CD4-positive, CD25-positive, alpha-beta regulatory T cell (primary cell): ENCODE results near the gene SH3BGR. TPM values are rescaled to one million over a fixed set of nuclear protein-coding genes. Genes with fewer than 3 reads are reported as not detected.

Experiments
- ATAC-seq, 2 donors: fragments of 150-1000 bp; cut with Tn5 transposase; one replicate each; pipeline ENCODE4 v1.10.0; 2021; ENCODE audit warnings: low read depth in 2 of 2, moderate number of reproducible peaks in 2 of 2, moderate library complexity in 1 of 2
- DNase-seq, 3 donors: peaks; one replicate each; pipeline versions ENCODE4 v3.0.0 to v3.0.0-alpha.2; 2012 to 2022; ENCODE audit warnings: mixed read lengths in 1 of 3
- H3K27ac ChIP-seq: one replicate; pipeline ENCODE4 v1.7.0; 2013; ENCODE audit warnings: mild to moderate bottlenecking, low read length; ENCODE audit not compliant: insufficient read depth, poor library complexity, severe bottlenecking
- H3K27me3 ChIP-seq: one replicate; pipeline ENCODE4 v1.7.0; 2013; ENCODE audit warnings: low read length; ENCODE audit not compliant: control insufficient read depth, insufficient read depth
- H3K36me3 ChIP-seq: one replicate; pipeline ENCODE4 v1.7.0; 2013; ENCODE audit warnings: mild to moderate bottlenecking, low read length, moderate library complexity; ENCODE audit not compliant: control insufficient read depth, insufficient read depth
- H3K4me1 ChIP-seq: 2 replicates; pipeline ENCODE4 v1.7.0; 2013; ENCODE audit warnings: mild to moderate bottlenecking, low read length; ENCODE audit not compliant: insufficient read depth, control insufficient read depth, poor library complexity, severe bottlenecking
- H3K4me3 ChIP-seq: one replicate; pipeline ENCODE4 v1.7.0; 2013; ENCODE audit warnings: low read depth, mild to moderate bottlenecking, low read length, moderate library complexity
- H3K9me3 ChIP-seq, 2 experiments: 1 replicate in 1 of 2; 2 replicates in 1 of 2; pipeline ENCODE4 v1.7.0; 2013; ENCODE audit warnings: low read length in 2 of 2, mild to moderate bottlenecking in 1 of 2, moderate library complexity in 1 of 2; ENCODE audit not compliant: control insufficient read depth in 2 of 2
- H3K27ac Mint-ChIP-seq, 3 donors: one replicate each; pipeline ENCODE4 v1.8.0; 2020 to 2022; ENCODE audit warnings: mild to moderate bottlenecking in 3 of 3, mixed read lengths in 3 of 3, moderate library complexity in 2 of 3
- H3K27me3 Mint-ChIP-seq: one replicate; pipeline ENCODE4 v1.8.0; 2022; ENCODE audit warnings: mild to moderate bottlenecking, mixed read lengths
- H3K36me3 Mint-ChIP-seq: one replicate; pipeline ENCODE4 v1.8.0; 2020; ENCODE audit warnings: mixed read lengths
- H3K4me1 Mint-ChIP-seq, 4 donors: one replicate each; pipeline ENCODE4 v1.8.0; 2020 to 2022; ENCODE audit warnings: mixed read lengths in 4 of 4, mild to moderate bottlenecking in 1 of 4
- H3K4me3 Mint-ChIP-seq, 4 donors: one replicate each; pipeline ENCODE4 v1.8.0; 2020 to 2022; ENCODE audit warnings: mild to moderate bottlenecking in 4 of 4, mixed read lengths in 4 of 4, moderate library complexity in 3 of 4
- H3K9me3 Mint-ChIP-seq, 7 donors: one replicate each; pipeline ENCODE4 v1.8.0; 2020 to 2022; ENCODE audit warnings: mixed read lengths in 7 of 7, mild to moderate bottlenecking in 3 of 7, moderate library complexity in 2 of 7
- polyA plus RNA-seq, 4 donors: library from polyadenylated mRNA; unstranded; fragments of 300-500 nt; fragmentation: Illumina TruSeq; gene quantifications; one replicate each; pipeline ENCODE4 v1.2.3, GENCODE V29; 2021
- total RNA-seq: library from RNA; stranded (reverse); gene quantifications from one replicate; pipeline ENCODE4 v1.2.3, GENCODE V29; 2022

SH3BGR gene
- total and polyA plus RNA-seq, 5 donors from 2014 or later = 0.56 to 1.4 (median 0.57) TPM; not detected in 2

DNA sequence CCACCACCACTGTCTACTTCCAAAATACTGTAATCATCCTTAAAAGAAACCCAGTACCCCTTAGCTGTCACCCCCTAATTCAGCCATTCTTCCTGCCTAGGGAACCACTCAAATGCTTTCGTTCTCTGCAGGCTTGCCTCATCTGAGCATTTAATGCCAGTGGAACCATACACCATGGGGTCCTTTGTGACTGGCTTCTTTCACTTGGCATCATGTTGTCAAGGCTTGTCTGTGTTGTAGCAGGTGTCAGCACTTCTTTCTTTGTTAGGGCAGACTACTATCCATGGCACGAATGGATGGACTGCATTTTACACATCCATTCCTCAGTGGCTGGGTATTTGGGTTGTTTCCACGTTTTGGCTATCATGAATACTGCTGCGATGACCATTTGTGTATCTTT is 28.5 kb downstream of the SH3BGR start:
- no peak overlapping the region for H3K27ac ChIP-seq
- H3K4me3 ChIP-seq = no peak overlapping the region
- no peaks in the 10 kb centered on the region for H3K9me3 ChIP-seq
- peaks cover 3% of the 10 kb centered on the region for H3K27me3 ChIP-seq
- no peak overlapping the region for H3K4me3 Mint-ChIP-seq
- H3K27me3 Mint-ChIP-seq = peaks cover 10% of the 10 kb centered on the region
- H3K9me3 Mint-ChIP-seq = peaks cover 0 to 4% (median 0%) of the 10 kb centered on the region in 7 donors
- ATAC-seq (no peak), DNase-seq (no peak)
- H3K36me3 Mint-ChIP-seq = no peaks in the 10 kb centered on the region
- H3K4me1 ChIP-seq = no peaks in the 10 kb centered on the region
- no peak overlapping the region for H3K27ac Mint-ChIP-seq
- H3K4me1 Mint-ChIP-seq = no peaks in the 10 kb centered on the region
- H3K36me3 ChIP-seq = no peaks in the 10 kb centered on the region

- no peak overlapping the region for H3K27ac Mint-ChIP-seq
- H3K4me3 Mint-ChIP-seq = no peak overlapping the region
- Histone ChIP-seq H3K9me3 (no peaks in the 10 kb centered on the region), H3K4me1 (no peaks in the 10 kb centered on the region), H3K27ac (no peak overlapping the region), H3K36me3 (no peaks in the 10 kb centered on the region), H3K4me3 (no peak overlapping the region), H3K27me3 (peaks cover 3% of the 10 kb centered on the region)
- DNase-seq = no peak
- H3K36me3 Mint-ChIP-seq = no peaks in the 10 kb centered on the region
- no peaks in the 10 kb centered on the region for H3K9me3 Mint-ChIP-seq
- H3K27me3 Mint-ChIP-seq = peaks cover 10% of the 10 kb centered on the region
- H3K4me1 Mint-ChIP-seq = no peaks in the 10 kb centered on the region
- ATAC-seq = no peak
Measured at GRCh38 chr21:39481886-39482285, 30.1 kb downstream of the SH3BGR start.

GRCh38 chr21:39483917-39484316 is 32.1 kb downstream of the SH3BGR start:
- Histone ChIP-seq H3K27ac (no peak overlapping the region), H3K27me3 (peaks cover 3% of the 10 kb centered on the region), H3K4me3 (no peak overlapping the region), H3K4me1 (no peaks in the 10 kb centered on the region), H3K9me3 (no peaks in the 10 kb centered on the region), H3K36me3 (no peaks in the 10 kb centered on the region)
- DNase-seq = no peak
- no peaks in the 10 kb centered on the region for H3K9me3 Mint-ChIP-seq
- H3K4me1 Mint-ChIP-seq = no peaks in the 10 kb centered on the region
- H3K27ac Mint-ChIP-seq = no peak overlapping the region
- no peak overlapping the region for H3K4me3 Mint-ChIP-seq
- no peak for ATAC-seq
- no peaks in the 10 kb centered on the region for H3K36me3 Mint-ChIP-seq
- peaks cover 5% of the 10 kb centered on the region for H3K27me3 Mint-ChIP-seq

DNA sequence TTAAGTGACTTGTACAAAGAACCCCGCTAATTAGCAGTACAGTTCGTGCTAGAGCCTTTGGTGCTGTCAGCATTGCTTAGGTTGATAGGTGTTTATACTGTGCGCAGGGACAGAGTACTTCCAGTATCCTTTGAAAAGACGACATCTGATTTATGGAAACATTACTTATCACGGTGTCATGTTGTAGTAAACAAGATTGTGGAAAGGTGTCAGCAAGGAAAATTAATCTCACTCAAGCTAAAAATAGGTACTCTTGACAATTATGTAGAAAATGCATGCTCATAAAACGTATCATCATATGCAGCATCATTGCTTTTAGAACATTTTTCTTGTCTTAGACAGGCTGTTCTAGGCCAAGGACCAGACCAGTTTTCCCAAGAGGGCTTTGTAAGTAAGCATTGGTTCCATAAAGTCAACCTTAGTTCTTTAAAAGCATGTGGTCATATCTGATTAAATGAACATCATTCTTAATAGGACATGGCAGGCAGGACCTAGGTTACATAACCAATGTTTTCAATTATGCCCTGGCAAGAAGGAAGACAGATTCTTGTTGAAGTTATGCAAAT is 33.0 kb downstream of the SH3BGR start:
- H3K27ac Mint-ChIP-seq = no peak overlapping the region
- Histone ChIP-seq H3K9me3 (no peaks in the 10 kb centered on the region), H3K36me3 (no peaks in the 10 kb centered on the region), H3K4me3 (no peak overlapping the region), H3K4me1 (no peaks in the 10 kb centered on the region), H3K27ac (no peak overlapping the region), H3K27me3 (peaks cover 3% of the 10 kb centered on the region)
- H3K27me3 Mint-ChIP-seq = peaks cover 5% of the 10 kb centered on the region
- H3K4me3 Mint-ChIP-seq = no peak overlapping the region
- H3K36me3 Mint-ChIP-seq = no peaks in the 10 kb centered on the region
- H3K9me3 Mint-ChIP-seq = no peaks in the 10 kb centered on the region
- no peak for ATAC-seq
- H3K4me1 Mint-ChIP-seq = no peaks in the 10 kb centered on the region
- DNase-seq = no peak

- H3K4me3 Mint-ChIP-seq = no peak overlapping the region
- no peaks in the 10 kb centered on the region for H3K27me3 ChIP-seq
- DNase-seq (no peak), ATAC-seq (no peak)
- no peaks in the 10 kb centered on the region for H3K27me3 Mint-ChIP-seq
- H3K4me1 Mint-ChIP-seq = no peaks in the 10 kb centered on the region
- H3K9me3 Mint-ChIP-seq = peaks cover 0 to 8% (median 3%) of the 10 kb centered on the region in 7 donors
- H3K27ac ChIP-seq = no peak overlapping the region
- no peaks in the 10 kb centered on the region for H3K9me3 ChIP-seq
- H3K27ac Mint-ChIP-seq = no peak overlapping the region
- no peaks in the 10 kb centered on the region for H3K36me3 ChIP-seq
- no peaks in the 10 kb centered on the region for H3K36me3 Mint-ChIP-seq
- no peaks in the 10 kb centered on the region for H3K4me1 ChIP-seq
- H3K4me3 ChIP-seq = no peak overlapping the region
Measured at GRCh38 chr21:39489380-39489924, 37.7 kb downstream of the SH3BGR start.

- Mint-ChIP-seq H3K4me3 (no peak overlapping the region), H3K9me3 (peaks cover 0 to 7% (median under 1%) of the 10 kb centered on the region in 7 donors), H3K36me3 (no peaks in the 10 kb centered on the region), H3K27ac (no peak overlapping the region), H3K4me1 (no peaks in the 10 kb centered on the region), H3K27me3 (peaks cover 8% of the 10 kb centered on the region)
- no peak for ATAC-seq
- Histone ChIP-seq H3K27me3 (no peaks in the 10 kb centered on the region), H3K36me3 (no peaks in the 10 kb centered on the region), H3K4me3 (no peak overlapping the region), H3K27ac (no peak overlapping the region), H3K4me1 (no peaks in the 10 kb centered on the region), H3K9me3 (no peaks in the 10 kb centered on the region)
- no peak for DNase-seq
Measured at GRCh38 chr21:39499156-39499555, 47.4 kb downstream of the SH3BGR start.

GRCh38 chr21:39502631-39503030 is 50.9 kb downstream of the SH3BGR start:
- Mint-ChIP-seq H3K36me3 (peaks cover 8% of the 10 kb centered on the region), H3K27me3 (peaks cover 8% of the 10 kb centered on the region), H3K4me3 (no peak overlapping the region), H3K9me3 (peaks cover 0 to 2% (median 0%) of the 10 kb centered on the region in 7 donors), H3K27ac (no peak overlapping the region), H3K4me1 (no peaks in the 10 kb centered on the region)
- no peak overlapping the region for H3K27ac ChIP-seq
- no peaks in the 10 kb centered on the region for H3K36me3 ChIP-seq
- ATAC-seq (no peak), DNase-seq (no peak)
- no peaks in the 10 kb centered on the region for H3K9me3 ChIP-seq
- H3K27me3 ChIP-seq = no peaks in the 10 kb centered on the region
- H3K4me1 ChIP-seq = no peaks in the 10 kb centered on the region
- no peak overlapping the region for H3K4me3 ChIP-seq

GRCh38 chr21:39503123-39503762 is 51.5 kb downstream of the SH3BGR start:
- no peak for ATAC-seq

More at GRCh38 chr21:39503123-39503762, 51.5 kb downstream of the SH3BGR start:
- Mint-ChIP-seq H3K27ac (no peak overlapping the region), H3K4me1 (no peaks in the 10 kb centered on the region), H3K36me3 (peaks cover 8% of the 10 kb centered on the region), H3K4me3 (no peak overlapping the region), H3K27me3 (peaks cover 8% of the 10 kb centered on the region), H3K9me3 (peaks cover 0 to 2% (median 0%) of the 10 kb centered on the region in 7 donors)
- Histone ChIP-seq H3K4me1 (no peaks in the 10 kb centered on the region), H3K9me3 (no peaks in the 10 kb centered on the region), H3K27me3 (no peaks in the 10 kb centered on the region), H3K36me3 (no peaks in the 10 kb centered on the region), H3K4me3 (no peak overlapping the region), H3K27ac (no peak overlapping the region)
- DNase-seq = no peak
